GM19395 (cell line): ENCODE measurements around the gene PPP1R14C.
"Not testable (repeated sequence)": the region's sequence is repeated elsewhere in the genome, so short reads cannot be mapped to it uniquely, and the experiment has no call there.

Source experiments
- ATAC-seq: cut with Tn5 transposase; IDR thresholded peaks from one replicate; pipeline ENCODE4 v1.9.1; 2021; ENCODE audit warnings: mild to moderate bottlenecking, moderate library complexity; ENCODE audit not compliant: unreplicated experiment

The PPP1R14C gene

DNA sequence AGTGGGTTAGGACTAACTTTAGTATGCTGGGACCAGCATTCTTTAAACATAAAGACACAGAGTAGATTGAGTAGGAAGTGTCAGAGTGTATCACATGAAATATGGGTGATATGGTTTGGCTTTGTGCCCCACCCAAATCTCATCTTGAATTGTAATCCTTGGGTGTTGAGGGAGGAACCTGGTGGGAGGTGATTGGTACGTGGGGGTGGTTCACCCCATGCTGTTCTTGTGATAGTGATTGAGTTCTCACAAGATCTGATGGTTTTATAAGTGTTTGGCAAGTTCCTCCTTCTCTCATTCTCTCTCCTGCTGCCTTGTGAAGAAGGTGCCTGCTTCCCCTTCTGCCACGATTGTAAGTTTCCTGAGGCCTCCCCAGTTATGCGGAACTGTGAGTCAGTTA, 5.1 kb upstream of the PPP1R14C start:
- ATAC-seq, result not testable (repeated sequence)

- no peak for ATAC-seq
Observed at GRCh38 chr6:150138638-150139037, 4.2 kb upstream of the PPP1R14C start.

DNA sequence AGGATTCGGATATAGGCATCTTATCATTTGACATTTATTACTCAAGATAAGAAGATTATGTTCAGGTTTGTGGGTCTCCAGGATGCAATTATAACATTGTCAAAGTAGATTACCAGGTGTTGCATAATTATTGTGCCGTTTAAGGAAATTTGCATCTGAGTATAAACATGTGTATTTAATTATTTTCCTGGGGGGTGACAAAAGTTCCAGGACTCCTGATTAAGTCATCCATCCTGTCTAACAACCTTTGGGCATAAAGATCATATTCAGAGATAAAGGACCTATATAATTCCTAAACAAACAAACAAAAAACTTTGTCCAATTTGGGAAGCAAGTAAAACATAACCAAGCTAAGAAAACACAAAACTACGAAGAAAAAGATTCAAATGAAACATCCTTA, 3.3 kb upstream of the PPP1R14C start:
- ATAC-seq, result no peak

DNA sequence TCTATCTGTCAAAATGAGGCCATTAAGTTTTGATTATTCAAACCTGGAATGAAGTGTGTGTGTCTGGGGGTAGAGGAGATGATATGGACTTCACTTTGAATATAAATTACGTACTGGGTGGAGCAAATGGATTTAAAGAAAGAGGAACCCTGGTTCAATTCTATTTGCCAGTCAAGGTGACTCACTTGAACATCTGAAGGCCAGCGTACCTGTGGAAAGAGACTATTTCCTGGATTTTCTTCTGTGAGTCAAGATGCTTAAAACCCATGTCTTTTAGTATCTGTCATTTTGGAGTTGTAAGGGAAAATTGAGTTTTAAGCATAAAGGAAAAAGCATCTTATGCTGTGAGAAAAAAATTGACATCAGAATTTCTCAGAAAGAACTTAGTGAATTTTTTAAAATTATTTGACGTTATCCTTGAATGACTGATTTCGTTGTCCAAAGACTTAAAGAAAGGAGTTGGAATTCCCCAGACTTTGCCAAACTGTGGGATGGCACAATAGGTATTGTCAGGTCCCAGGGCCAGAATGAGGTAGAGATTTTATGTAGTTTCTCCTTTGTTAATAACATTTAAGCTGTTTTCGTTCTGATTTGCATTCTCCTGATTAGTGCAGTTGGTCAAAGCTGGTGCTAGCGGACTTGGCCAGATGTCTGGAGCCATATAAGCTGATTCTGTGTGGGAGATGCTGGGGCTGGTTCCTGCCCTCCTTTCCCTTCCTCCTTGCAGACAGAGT, 2.4 kb upstream of the PPP1R14C start:
- no peak for ATAC-seq

- ATAC-seq, result no peak
Observed at GRCh38 chr6:150142097-150142669, 661 bp upstream of the PPP1R14C start.

DNA sequence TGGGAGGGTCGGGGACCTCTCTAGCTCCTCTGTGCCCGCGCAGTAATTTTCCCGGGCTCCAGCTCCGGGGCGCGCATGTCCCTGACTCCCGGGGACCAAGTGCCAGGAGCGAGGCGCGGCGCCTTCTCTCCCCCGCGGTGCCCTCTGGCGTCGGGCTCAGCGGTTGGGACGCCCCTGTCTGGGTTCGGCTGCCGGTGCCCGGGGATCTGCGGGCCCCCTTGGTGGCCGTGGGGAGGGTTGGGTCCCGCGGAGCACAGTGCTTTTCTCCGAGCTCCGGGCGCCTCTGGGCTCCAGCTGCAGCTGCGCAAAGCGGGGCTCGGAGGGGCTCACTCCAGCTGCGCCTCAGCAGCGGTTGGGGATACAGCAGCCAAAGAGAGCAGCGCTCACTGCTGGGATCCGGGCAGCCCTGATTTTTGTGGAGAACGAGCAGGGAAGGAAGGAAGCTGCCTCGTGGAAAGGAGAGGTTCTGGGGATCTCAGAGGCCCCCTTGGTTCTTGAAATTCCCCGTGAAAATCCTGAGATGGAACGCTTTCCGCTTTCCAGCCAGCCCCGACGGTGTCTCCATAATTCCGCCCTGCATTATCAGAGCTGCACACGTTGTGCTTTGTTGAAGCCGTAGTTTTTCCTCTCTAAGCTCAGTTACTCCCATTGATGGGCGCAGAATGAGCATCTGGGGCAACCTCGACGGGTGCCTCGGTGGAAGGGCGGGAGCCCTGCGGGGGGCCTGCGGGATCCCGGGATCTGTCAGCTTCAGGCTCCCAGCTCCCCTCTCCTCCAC, 861 bp downstream of the PPP1R14C start:
- ATAC-seq, result no peak

DNA sequence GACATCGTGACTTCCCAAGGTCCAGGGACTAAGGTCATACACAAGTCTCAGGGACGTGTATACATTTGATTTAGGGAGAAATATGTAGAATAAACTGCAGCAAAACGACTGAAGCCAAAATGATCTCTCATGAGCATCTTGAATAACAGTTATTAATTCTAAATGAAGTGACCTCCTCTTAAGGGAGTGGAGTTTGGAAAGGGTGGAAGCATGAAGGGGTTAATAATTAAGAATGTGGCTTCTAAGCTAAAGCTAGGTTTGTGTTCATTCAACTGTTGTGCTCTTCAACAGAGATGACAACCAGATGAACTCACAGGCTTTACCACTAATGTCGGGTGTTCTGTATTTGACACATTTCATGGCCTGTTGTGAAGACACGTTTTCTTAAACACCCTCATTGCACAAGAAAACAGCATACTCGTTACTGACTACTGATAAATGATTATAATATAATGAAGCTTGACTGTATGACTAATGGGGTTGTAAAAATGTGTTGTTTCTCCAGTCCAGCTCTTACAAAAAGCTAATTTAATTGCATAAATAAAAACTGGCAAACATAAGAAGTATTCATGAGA, 1.5 kb downstream of the PPP1R14C start:
- no peak for ATAC-seq

DNA sequence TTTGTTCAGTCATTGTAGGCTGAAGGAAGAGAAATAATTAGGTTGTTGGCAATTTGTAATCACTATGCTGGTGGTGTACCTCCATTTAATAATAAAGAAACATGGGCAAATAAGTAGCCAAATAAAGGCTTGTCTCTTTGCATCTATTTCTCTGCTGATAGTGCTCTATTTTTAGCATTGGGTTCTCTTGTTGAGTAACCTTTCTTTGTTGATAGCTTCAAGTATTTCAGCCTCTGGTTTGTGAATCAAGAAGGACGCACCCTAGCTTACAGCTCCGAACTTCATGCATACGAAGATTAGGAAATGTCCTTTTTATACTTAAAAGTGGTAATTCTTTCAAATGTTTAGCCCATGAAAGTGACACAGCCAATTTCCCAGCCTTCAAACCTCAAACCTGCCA, 2.6 kb downstream of the PPP1R14C start:
- no peak for ATAC-seq

DNA sequence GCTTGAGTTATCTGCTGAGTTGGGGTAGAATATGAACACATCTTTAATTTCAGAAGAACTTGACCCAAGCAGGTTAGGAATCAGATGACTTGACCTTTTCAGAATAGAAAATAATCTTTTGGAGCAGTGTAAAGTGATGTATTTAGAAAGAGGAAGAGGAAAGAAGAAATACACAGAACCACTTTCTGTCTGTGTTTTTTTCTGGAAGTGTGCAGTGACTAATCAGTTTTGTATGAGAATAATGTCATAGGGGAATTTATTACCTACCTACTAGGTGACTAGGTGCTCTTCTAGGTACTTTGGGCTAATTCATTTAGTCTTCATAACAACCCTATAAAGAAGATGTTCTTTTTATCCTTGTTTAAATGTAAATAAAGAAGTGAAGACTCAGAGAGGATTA, 3.0 kb downstream of the PPP1R14C start:
- no peak for ATAC-seq

GRCh38 chr6:150146436-150146835, 3.6 kb downstream of the PPP1R14C start:
- no peak for ATAC-seq

- ATAC-seq, result no peak
Observed at GRCh38 chr6:150149146-150149545, 6.3 kb downstream of the PPP1R14C start.

- no peak for ATAC-seq
Observed at GRCh38 chr6:150150458-150150820, 7.6 kb downstream of the PPP1R14C start.

GRCh38 chr6:150150821-150151646, 8.2 kb downstream of the PPP1R14C start:
- no peak for ATAC-seq

- ATAC-seq, result no peak
Observed at GRCh38 chr6:150152891-150153876, 10.3 kb downstream of the PPP1R14C start.

DNA sequence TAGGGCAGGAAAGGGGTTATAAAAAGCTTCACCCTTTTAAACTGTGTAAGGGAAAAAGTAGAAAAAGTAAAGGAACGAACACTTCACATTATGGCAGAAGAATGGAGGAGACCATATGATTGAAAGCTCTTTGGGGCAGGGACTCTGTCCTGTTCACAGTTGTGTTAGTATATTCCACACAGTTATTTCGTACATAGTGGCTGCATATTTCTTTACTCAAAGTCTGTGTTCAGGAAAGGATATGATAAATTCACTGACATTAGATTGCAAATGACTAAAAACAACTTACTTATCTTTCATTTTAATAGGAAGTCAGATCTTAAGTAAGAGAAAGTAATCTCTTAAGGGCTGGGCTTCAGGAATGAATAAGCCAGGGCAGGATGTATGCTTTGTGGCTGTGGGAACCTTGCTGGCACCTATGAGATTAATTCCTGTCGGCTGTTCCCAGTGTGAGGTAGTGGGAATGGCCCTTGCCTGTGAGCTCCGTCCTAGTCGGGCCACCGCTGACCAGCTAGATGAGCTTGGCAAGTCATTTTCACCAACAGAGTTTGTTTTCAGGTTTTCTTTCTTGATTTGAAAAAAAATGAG, 11.2 kb downstream of the PPP1R14C start:
- ATAC-seq, result no peak

DNA sequence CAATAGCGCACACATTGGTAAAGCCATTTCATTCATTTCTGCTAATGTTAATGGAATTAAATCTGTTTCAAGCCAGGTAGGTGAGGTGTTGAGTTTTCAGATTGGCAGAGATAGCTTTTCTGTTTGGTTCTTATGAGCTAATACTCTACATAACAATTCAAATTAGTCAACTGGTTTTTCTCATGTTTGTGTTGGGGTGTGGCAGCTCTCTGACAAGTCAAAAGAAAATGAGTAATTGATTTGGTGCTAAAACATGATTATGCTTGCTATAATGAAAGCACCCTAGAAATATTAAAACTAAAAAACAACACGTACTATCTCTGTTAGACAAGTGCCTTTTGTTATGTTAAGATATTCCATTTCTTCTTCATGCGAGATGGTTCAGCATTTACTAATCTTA, 13.6 kb downstream of the PPP1R14C start:
- no peak for ATAC-seq

GRCh38 chr6:150157081-150157480, 14.2 kb downstream of the PPP1R14C start:
- no peak for ATAC-seq

DNA sequence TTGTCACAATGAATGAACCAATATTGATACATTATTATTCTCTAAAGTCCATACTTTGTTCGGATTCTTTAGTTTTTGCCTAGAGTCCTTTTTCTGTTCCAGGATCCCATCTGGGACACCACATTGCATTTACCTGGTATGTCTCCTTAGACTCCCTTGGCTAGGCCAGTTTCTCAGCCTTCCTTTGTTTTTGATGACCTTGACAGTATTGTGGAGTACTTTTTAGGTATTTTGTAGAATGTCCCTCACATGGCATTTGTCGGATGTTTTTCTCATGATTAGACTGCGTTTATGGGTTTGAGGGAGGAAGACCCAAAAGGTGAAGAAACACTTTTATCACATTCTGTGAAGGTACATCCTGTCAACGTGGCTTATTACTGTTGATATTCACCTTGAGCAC, 16.9 kb downstream of the PPP1R14C start:
- ATAC-seq, result no peak

GRCh38 chr6:150163970-150164369, 21.1 kb downstream of the PPP1R14C start:
- no peak for ATAC-seq
